GM18505 (cell line): ENCODE measurements around the gene MEF2D.

Source experiments
- ATAC-seq: cut with Tn5 transposase; IDR thresholded peaks from one replicate; pipeline ENCODE4 v1.9.1; 2021; ENCODE audit not compliant: unreplicated experiment
- POLR2A ChIP-seq: IDR thresholded peaks from 4 replicates; pipeline ENCODE4 v1.6.1; 2011; ENCODE audit warnings: borderline replicate concordance; ENCODE audit not compliant: insufficient read depth, insufficient read length; ENCODE audit errors: extremely low read depth

The MEF2D gene

GRCh38 chr1:156471496-156472490 is 28.8 kb downstream of the MEF2D start:
- no peak for TF ChIP-seq POLR2A
- no peak for ATAC-seq

- no peak for ATAC-seq
- TF ChIP-seq POLR2A: no peak
These were observed 30.1 kb downstream of the MEF2D start for GRCh38 chr1:156470473-156470872.

DNA sequence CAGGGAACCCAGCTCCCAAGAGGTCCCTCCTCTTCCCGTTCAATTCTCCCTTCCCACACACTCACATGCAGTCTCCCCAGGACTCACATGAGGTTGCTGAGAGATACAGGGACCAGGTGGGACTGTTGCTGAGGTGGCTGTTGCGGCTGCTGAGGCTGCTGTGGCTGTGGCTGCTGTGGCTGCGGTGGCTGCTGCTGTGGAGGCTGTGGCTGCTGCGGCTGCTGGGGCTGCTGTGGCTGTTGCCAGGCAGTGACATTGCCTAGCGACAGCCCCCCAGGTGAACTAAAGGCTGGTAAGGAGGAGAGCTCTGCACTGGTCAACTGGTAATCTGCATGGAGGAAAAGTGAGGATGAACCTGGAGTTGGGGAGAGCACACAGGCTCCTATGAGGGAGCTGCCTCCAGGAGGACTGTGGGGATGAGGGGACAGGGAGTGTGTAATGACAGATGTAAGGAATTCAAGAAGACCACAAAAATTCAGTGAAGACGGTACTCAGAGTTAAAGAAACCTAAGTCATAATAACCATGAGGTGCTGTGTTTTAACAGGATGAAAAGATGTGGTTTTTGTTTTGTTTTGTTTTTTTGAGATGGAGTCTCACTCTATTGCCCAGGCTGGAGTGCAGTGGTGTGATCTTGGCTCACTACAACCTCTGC is 31.8 kb downstream of the MEF2D start:
- no peak for TF ChIP-seq POLR2A
- no peak for ATAC-seq

DNA sequence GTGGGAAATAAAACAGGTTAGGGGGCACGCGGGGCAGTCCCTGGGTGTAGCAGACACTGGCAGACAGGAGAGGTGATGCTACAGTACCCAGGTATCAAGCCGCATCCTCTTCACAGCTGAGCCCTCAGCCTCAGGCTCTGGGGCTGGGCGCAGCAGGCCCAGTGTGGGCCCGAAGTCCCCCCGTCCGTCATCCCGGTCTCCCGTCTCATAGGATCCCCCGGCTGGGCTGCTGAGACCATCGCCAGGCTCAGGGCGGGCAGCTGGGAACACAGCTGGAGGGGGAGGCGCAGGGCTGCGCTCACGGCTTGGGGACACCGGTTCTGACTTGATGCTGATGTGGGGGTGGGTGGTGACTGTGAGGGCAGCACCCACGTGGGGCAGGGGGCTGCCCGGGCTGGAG is 32.7 kb downstream of the MEF2D start:
- no peak for TF ChIP-seq POLR2A
- no peak for ATAC-seq

DNA sequence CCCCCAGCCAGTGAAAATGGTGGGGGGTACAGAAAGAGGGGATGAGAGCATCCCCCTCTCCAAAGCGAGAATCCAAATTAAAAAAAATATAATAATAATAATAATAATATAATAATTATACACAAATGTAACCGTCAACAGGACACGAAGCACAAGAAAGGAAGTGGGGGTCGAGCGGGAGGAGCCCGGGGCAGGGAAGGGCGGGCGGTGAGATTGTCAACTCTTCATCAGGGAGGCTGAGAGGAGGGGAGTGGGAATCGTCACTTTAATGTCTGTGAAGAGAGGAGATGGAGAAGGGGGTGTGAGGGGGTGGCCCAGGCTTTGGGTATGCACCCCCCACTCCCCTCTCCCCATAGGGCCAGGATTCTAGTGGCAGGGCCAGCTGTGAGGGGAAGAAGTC is 33.2 kb downstream of the MEF2D start:
- ATAC-seq: no peak
- TF ChIP-seq POLR2A: no peak

DNA sequence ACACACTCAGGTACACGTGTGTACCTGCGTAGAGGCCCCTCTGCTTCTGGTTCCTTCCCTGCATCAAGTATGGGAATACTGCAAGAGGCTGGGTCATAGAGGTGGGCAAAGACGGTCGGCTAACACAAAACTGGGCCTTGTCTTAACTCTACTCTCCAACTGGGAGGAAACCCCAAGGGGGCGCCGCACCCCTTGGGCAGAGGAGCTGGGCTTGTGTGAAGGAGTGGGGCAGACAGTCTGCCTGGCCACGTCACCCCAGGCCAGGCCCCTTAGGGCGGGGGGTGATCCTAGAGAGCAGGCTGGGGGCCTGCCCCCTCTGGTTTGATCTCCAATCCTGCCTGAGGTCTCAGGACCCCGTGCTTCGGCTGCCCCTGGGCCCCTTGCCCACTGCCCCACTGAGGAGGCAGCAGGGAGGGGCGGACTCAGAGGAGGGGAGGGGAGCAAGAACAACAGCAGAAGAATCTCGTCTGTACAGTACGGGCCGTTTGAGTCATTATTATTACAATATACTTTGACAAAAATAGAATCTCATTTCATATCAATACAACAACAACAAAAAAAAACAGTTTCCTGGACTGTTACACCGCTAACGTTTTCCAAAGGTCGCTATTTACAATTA is 34.7 kb downstream of the MEF2D start:
- no peak for ATAC-seq
- no peak for TF ChIP-seq POLR2A

GRCh38 chr1:156464825-156465452 is 35.6 kb downstream of the MEF2D start:
- ATAC-seq: no peak

GRCh38 chr1:156464335-156464734 is 36.2 kb downstream of the MEF2D start:
- no peak for ATAC-seq
- no peak for TF ChIP-seq POLR2A

More at GRCh38 chr1:156464825-156465452, 35.6 kb downstream of the MEF2D start:
- TF ChIP-seq POLR2A: no peak

GRCh38 chr1:156463874-156464273 is 36.7 kb downstream of the MEF2D start:
- no peak for ATAC-seq
- TF ChIP-seq POLR2A: no peak

DNA sequence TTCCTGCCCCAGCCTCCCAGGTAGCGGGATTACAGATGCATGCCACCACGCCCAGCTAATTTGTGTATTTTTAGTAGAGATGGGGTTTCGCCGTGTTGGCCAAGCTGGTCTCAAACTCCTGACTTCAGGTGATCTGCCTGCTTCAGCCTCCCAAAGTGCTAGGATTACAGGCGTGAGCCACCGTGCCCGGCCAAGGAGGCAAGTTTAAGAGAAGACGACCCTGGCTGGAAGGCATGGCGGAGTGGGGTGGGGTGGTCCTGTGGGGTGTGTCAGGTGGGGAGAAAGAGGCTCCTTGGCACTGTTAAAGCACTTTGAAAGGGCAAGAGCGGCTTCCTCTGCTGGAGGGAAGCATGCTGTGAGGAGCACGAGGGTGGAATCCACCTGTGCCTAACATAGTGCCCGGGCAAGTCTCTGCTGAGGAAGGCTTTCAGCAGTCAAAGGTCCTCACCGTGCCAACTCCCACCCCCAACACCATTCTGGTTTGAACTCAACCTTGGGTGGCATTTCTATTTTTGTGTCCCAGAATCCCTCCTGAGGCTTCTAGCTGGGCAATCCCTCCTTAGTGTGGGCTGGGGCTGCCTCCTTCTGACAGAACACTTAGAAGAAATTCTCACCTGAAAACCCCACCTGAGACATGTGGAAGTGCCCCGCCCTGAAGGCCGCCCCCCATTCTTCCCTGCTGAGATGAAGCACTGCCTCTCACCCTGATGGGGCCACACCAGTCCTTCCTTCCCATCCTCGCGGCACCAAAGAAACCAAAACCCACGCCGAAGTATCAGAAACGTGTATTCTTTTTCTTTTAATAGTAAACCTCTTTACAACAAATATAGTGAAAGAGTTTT is 37.4 kb downstream of the MEF2D start:
- TF ChIP-seq POLR2A: no peak
- ATAC-seq: no peak

DNA sequence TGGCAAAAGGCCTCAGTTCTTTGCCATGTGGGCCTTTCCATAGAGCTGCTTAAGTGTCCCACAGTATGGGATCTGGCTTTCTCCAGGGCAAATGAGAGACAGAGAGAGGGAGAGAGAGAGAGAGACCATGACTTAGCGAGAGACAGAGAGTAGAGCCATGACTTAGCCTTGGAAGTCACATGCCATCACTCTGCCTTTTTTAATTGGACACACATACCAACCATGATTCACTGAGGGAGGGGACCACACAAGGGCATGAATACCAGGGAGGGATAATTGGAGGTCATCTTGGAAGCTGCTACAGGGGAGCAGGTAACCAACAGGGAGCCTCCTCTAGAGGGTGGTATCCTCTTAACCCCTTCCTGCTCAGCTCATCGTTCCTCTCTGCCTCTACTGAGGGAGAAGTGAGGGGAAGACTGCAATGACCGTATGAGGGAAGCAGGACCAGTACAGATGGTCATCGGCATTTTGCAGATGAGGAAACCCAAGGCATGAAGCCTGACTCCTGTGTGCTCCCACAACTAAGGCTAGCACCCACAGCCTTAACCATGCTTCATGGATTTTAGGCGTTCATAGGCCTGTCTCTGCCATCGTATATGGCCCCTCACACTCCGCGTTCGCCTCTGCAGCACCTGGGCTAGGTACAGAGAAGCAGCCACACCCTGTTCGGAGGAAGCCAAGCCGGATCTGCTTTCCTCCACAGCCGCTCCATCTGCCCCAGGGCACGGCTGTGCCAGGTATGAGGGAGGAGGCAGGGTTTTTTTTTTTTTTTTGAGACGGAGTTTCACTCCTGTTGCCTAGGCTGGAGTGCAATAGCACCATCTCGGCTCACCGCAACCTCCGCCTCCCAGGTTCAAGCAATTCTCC is 38.6 kb downstream of the MEF2D start:
- no peak for TF ChIP-seq POLR2A
- ATAC-seq: no peak
